KMS-11 (cell line): ENCODE measurements around the gene ZNF862.

ENCODE experiments used
- H2AFZ ChIP-seq: fragments of 200-600 bp; sonication (generic); 2 replicates; pipeline ENCODE4 v1.6.1; 2016; ENCODE audit warnings: antibody characterized with exemption, mixed run types, low read depth
- H3K27ac ChIP-seq: fragments of 200-600 bp; sonication (generic); 2 replicates; pipeline ENCODE4 v1.6.1; 2016; ENCODE audit warnings: mild to moderate bottlenecking, mixed run types
- H3K27me3 ChIP-seq: fragments of 200-600 bp; sonication (generic); 2 replicates; pipeline ENCODE4 v1.6.1; 2017; ENCODE audit warnings: mild to moderate bottlenecking, low read depth, mixed run types, moderate library complexity; ENCODE audit not compliant: insufficient read depth
- H3K36me3 ChIP-seq: fragments of 200-600 bp; sonication (generic); 2 replicates; pipeline ENCODE4 v1.6.1; 2017; ENCODE audit warnings: mild to moderate bottlenecking, mixed run types; ENCODE audit not compliant: insufficient read depth
- H3K4me1 ChIP-seq: fragments of 200-600 bp; sonication (generic); 2 replicates; pipeline ENCODE4 v1.6.1; 2016; ENCODE audit warnings: mild to moderate bottlenecking, low read depth, mixed run types; ENCODE audit not compliant: poor library complexity, severe bottlenecking
- H3K4me2 ChIP-seq: fragments of 200-600 bp; sonication (generic); 2 replicates; pipeline ENCODE4 v1.7.0; 2016; ENCODE audit warnings: mild to moderate bottlenecking, mixed run types
- H3K4me3 ChIP-seq: fragments of 200-600 bp; sonication (generic); IDR thresholded peaks from 2 replicates; pipeline ENCODE4 v1.6.1; 2017; ENCODE audit warnings: low read depth, low read length, mixed read lengths; ENCODE audit not compliant: insufficient read depth
- H3K79me2 ChIP-seq: fragments of 200-600 bp; sonication (generic); 2 replicates; pipeline ENCODE4 v1.6.1; 2016; ENCODE audit warnings: low read depth, mixed run types; ENCODE audit not compliant: insufficient read depth
- H3K9ac ChIP-seq: fragments of 200-600 bp; sonication (generic); 2 replicates; pipeline ENCODE4 v1.6.1; 2016; ENCODE audit warnings: mild to moderate bottlenecking, mixed run types
- H4K20me1 ChIP-seq: fragments of 200-600 bp; sonication (generic); 2 replicates; pipeline ENCODE4 v1.6.1; 2016; ENCODE audit warnings: mild to moderate bottlenecking, mixed run types; ENCODE audit not compliant: insufficient read depth
- CTCF ChIP-seq: fragments of 200-600 bp; sonication (generic); conservative IDR thresholded peaks from 2 replicates; pipeline ENCODE4 v1.6.1; 2017; ENCODE audit warnings: low read depth, mild to moderate bottlenecking, antibody characterized with exemption, low read length, moderate library complexity, mixed read lengths

The ZNF862 gene

DNA sequence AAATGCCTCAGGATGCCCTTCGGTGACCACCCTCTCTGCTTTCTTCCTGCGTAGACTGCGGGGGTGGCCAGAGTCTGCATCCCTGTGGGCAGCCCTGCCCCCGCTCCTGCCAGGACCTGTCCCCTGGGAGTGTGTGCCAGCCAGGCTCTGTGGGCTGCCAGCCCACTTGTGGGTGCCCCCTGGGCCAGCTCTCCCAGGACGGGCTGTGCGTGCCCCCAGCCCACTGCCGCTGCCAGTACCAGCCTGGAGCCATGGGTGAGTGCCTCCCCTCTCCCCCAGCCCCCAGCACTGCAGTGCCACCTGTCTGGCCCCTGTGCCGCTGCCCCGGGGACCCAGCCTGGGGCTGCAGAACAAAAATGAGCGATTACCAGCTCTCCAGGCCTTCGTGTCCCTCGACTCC, 23.1 kb upstream of the ZNF862 start:
- Histone ChIP-seq H3K9ac (no peak overlapping the region), H3K36me3 (no peaks in the 10 kb centered on the region), H3K79me2 (no peaks in the 10 kb centered on the region), H4K20me1 (no peaks in the 10 kb centered on the region), H3K4me2 (no peak overlapping the region), H3K27ac (no peak overlapping the region), H3K4me1 (no peaks in the 10 kb centered on the region), H2AFZ (no peak overlapping the region), H3K4me3 (no peak overlapping the region), H3K27me3 (peaks cover 66% of the 10 kb centered on the region)
- TF ChIP-seq CTCF = no peak

GRCh38 chr7:149815661-149816266, 22.4 kb upstream of the ZNF862 start:
- no peak overlapping the region for H3K4me2 ChIP-seq

GRCh38 chr7:149816267-149816751, 21.9 kb upstream of the ZNF862 start:
- Histone ChIP-seq H2AFZ (no peak overlapping the region), H3K9ac (no peak overlapping the region), H3K27ac (no peak overlapping the region), H3K79me2 (no peaks in the 10 kb centered on the region), H3K4me3 (no peak overlapping the region), H3K36me3 (no peaks in the 10 kb centered on the region), H3K4me1 (no peaks in the 10 kb centered on the region), H4K20me1 (no peaks in the 10 kb centered on the region), H3K27me3 (peaks cover 66% of the 10 kb centered on the region), H3K4me2 (no peak overlapping the region)
- no peak for TF ChIP-seq CTCF

More at GRCh38 chr7:149815661-149816266, 22.4 kb upstream of the ZNF862 start:
- H4K20me1 ChIP-seq = no peaks in the 10 kb centered on the region
- H3K36me3 ChIP-seq = no peaks in the 10 kb centered on the region
- H3K79me2 ChIP-seq = no peaks in the 10 kb centered on the region
- H3K27ac ChIP-seq = no peak overlapping the region
- H3K9ac ChIP-seq = no peak overlapping the region
- H3K4me3 ChIP-seq = no peak overlapping the region
- H3K27me3 ChIP-seq = peaks cover 66% of the 10 kb centered on the region
- no peaks in the 10 kb centered on the region for H3K4me1 ChIP-seq
- no peak overlapping the region for H2AFZ ChIP-seq
- no peak for TF ChIP-seq CTCF

GRCh38 chr7:149816794-149817193, 21.4 kb upstream of the ZNF862 start:
- Histone ChIP-seq H3K27me3 (peaks cover 69% of the 10 kb centered on the region), H3K4me1 (no peaks in the 10 kb centered on the region), H2AFZ (no peak overlapping the region), H3K4me2 (no peak overlapping the region), H3K36me3 (no peaks in the 10 kb centered on the region), H4K20me1 (no peaks in the 10 kb centered on the region), H3K27ac (no peak overlapping the region), H3K9ac (no peak overlapping the region), H3K79me2 (no peaks in the 10 kb centered on the region), H3K4me3 (no peak overlapping the region)
- TF ChIP-seq CTCF = no peak
